Measurements from ENCODE around the gene TAF1C. TPM values are rescaled to one million over a fixed set of nuclear protein-coding genes. Genes with fewer than 3 reads are reported as not detected.

The TAF1C gene
- total RNA-seq, 3 donors from 2014 or later = 35.0 to 49.7 (median 42.2) TPM

GRCh38 chr16:84176192-84177053 is 10.4 kb downstream of the TAF1C start:
- H3K9me3 ChIP-seq = no peaks in the 10 kb centered on the region
- ATAC-seq (peak; percentile 12), DNase-seq (no peak)
- TF ChIP-seq CTCF (IDR thresholded peaks at IDR 0.05) = no peak
- peaks cover 4% of the 10 kb centered on the region for H3K36me3 ChIP-seq (ENCODE audit: low read depth)
- peaks cover 4% of the 10 kb centered on the region for H3K4me1 ChIP-seq (ENCODE audit: low read depth)
- intact Hi-C loops (cut with DNase I, micrococcal nuclease) = no loop called here
- H3K4me3 ChIP-seq = no peak overlapping the region

- DNase-seq = peak in 2 of 3 donors; percentile 68 to 76
- intact Hi-C loops (cut with DNase I, micrococcal nuclease) = no loop called here
- Histone ChIP-seq H3K4me3 (no peak overlapping the region), H3K4me1 (ENCODE audit: low read depth) (peaks cover 4% of the 10 kb centered on the region), H3K9me3 (no peaks in the 10 kb centered on the region), H3K36me3 (ENCODE audit: low read depth) (peaks cover 4% of the 10 kb centered on the region)
- peak; percentile 81 for ATAC-seq
- peak; percentile 51 for TF ChIP-seq CTCF (IDR thresholded peaks at IDR 0.05)
Observed at GRCh38 chr16:84175350-84176081, 11.3 kb downstream of the TAF1C start.

GRCh38 chr16:84174396-84174795 is 12.5 kb downstream of the TAF1C start:
- intact Hi-C loops (cut with DNase I, micrococcal nuclease) = no loop called here
- H3K4me1 ChIP-seq (ENCODE audit: low read depth) = peaks cover 4% of the 10 kb centered on the region
- peaks cover 4% of the 10 kb centered on the region for H3K36me3 ChIP-seq (ENCODE audit: low read depth)
- H3K4me3 ChIP-seq = no peak overlapping the region
- no peaks in the 10 kb centered on the region for H3K9me3 ChIP-seq
- DNase-seq = no peak
- ATAC-seq = no peak
- TF ChIP-seq CTCF (IDR thresholded peaks at IDR 0.05) = no peak

GRCh38 chr16:84169765-84170310 is 17.0 kb downstream of the TAF1C start:
- Histone ChIP-seq H3K4me1 (ENCODE audit: low read depth) (no peaks in the 10 kb centered on the region), H3K9me3 (no peaks in the 10 kb centered on the region), H3K4me3 (no peak overlapping the region), H3K36me3 (ENCODE audit: low read depth) (no peaks in the 10 kb centered on the region)
- no peak for ATAC-seq
- no peak for TF ChIP-seq CTCF (IDR thresholded peaks at IDR 0.05)
- intact Hi-C loops (cut with DNase I, micrococcal nuclease) = no loop called here
- no peak for DNase-seq

- Histone ChIP-seq H3K36me3 (ENCODE audit: low read depth) (no peaks in the 10 kb centered on the region), H3K4me1 (ENCODE audit: low read depth) (no peaks in the 10 kb centered on the region), H3K4me3 (no peak overlapping the region), H3K9me3 (no peaks in the 10 kb centered on the region)
- ATAC-seq (no peak), DNase-seq (no peak)
- intact Hi-C loops (cut with DNase I, micrococcal nuclease) = no loop called here
- TF ChIP-seq CTCF (IDR thresholded peaks at IDR 0.05) = no peak
Observed at GRCh38 chr16:84166796-84167695, 19.8 kb downstream of the TAF1C start.
